IMR-90 (cell line): ENCODE data around the gene TJAP1. TPM values are rescaled to one million over a fixed set of nuclear protein-coding genes. Genes with fewer than 3 reads are reported as not detected.
"Not testable (repeated sequence)": the region's sequence is repeated elsewhere in the genome, so short reads cannot be mapped to it uniquely, and the experiment has no call there.

ENCODE experiments used
- ATAC-seq: fragments of 200-7000 bp; cut with Tn5 transposase; 2 replicates; pipeline ENCODE4 v1.9.1; 2020; ENCODE audit warnings: low read depth, mild to moderate bottlenecking, moderate library complexity
- BruUV-seq: library from RNA; stranded (reverse); fragments of 400-500 nt; replicated peaks from 2 replicates; lab custom pipeline; 2021; lab: Mats Ljungman, UMichigan
- CTCF ChIA-PET: fragments of 300-600 bp; formaldehyde crosslinking; extraction: SDS; loops from one replicate; lab custom pipeline; 2021; ENCODE audit warnings: antibody characterized with exemption; lab: Yijun Ruan, JAX
- POLR2A ChIA-PET: fragments of 300-600 bp; sonication (Branson Sonifier 250); formaldehyde crosslinking; loops from one replicate; lab custom pipeline; 2022; ENCODE audit warnings: antibody characterized with exemption; ENCODE audit not compliant: unreplicated experiment; lab: Charles Lee
- DNase-seq: peaks from one replicate; pipeline ENCODE4 v3.0.0; 2013
- H2AFZ ChIP-seq: replicated peaks from 2 replicates; pipeline ENCODE3; 2013; ENCODE audit warnings: low read length, mild to moderate bottlenecking; ENCODE audit not compliant: poor library complexity
- H2AK5ac ChIP-seq: 2 replicates; pipeline ENCODE4 v1.6.1; 2013; ENCODE audit warnings: low read depth, low read length, inconsistent platforms
- H2AK9ac ChIP-seq: replicated peaks from 2 replicates; pipeline ENCODE3; 2013; ENCODE audit warnings: mild to moderate bottlenecking, low read depth, low read length, moderate library complexity; ENCODE audit not compliant: poor library complexity
- H2BK120ac ChIP-seq: 2 replicates; pipeline ENCODE4 v1.6.1; 2013; ENCODE audit warnings: low read depth, low read length, inconsistent platforms
- H2BK15ac ChIP-seq: 3 replicates; pipeline ENCODE4 v1.6.1; 2013; ENCODE audit warnings: low read depth, low read length, inconsistent platforms
- H2BK20ac ChIP-seq: 2 replicates; pipeline ENCODE4 v1.6.1; 2013; ENCODE audit warnings: low read depth, mild to moderate bottlenecking, inconsistent platforms, low read length, moderate library complexity
- H2BK5ac ChIP-seq: 2 replicates; pipeline ENCODE4 v1.6.1; 2013; ENCODE audit warnings: mild to moderate bottlenecking, low read depth, low read length, inconsistent platforms; ENCODE audit not compliant: poor library complexity, severe bottlenecking
- H3K14ac ChIP-seq: replicated peaks from 2 replicates; pipeline ENCODE4 v1.6.1; 2013; ENCODE audit warnings: low read depth, low read length, inconsistent platforms
- H3K18ac ChIP-seq: 2 replicates; pipeline ENCODE4 v1.6.1; 2013; ENCODE audit warnings: low read depth, low read length, control low read depth
- H3K23ac ChIP-seq: 2 replicates; pipeline ENCODE4 v1.6.1; 2013; ENCODE audit warnings: low read depth, low read length, inconsistent platforms
- H3K27ac ChIP-seq: 2 replicates; pipeline ENCODE4 v1.5.1; 2013; ENCODE audit warnings: mild to moderate bottlenecking, control low read depth, low read length; ENCODE audit not compliant: insufficient read depth
- H3K27me3 ChIP-seq: 2 replicates; pipeline ENCODE4 v1.6.1; 2013; ENCODE audit warnings: low read length; ENCODE audit not compliant: control insufficient read depth, insufficient read depth
- H3K36me3 ChIP-seq: 2 replicates; pipeline ENCODE4 v1.6.1; 2013; ENCODE audit warnings: low read length, mixed read lengths; ENCODE audit not compliant: control insufficient read depth, insufficient read depth
- H3K4ac ChIP-seq: 2 replicates; pipeline ENCODE4 v1.6.1; 2013; ENCODE audit warnings: low read depth, low read length, inconsistent platforms
- H3K4me1 ChIP-seq: 2 replicates; pipeline ENCODE4 v1.6.1; 2013; ENCODE audit warnings: low read length, mixed read lengths; ENCODE audit not compliant: control insufficient read depth, insufficient read depth
- H3K4me2 ChIP-seq: 2 replicates; pipeline ENCODE4 v1.6.1; 2013; ENCODE audit warnings: low read depth, mild to moderate bottlenecking, control low read depth, low read length, moderate library complexity
- H3K4me3 ChIP-seq: 2 replicates; pipeline ENCODE4 v1.5.1; 2013; ENCODE audit warnings: low read depth, mild to moderate bottlenecking, control low read depth, low read length, moderate library complexity; ENCODE audit not compliant: insufficient read depth
- H3K56ac ChIP-seq: 2 replicates; pipeline ENCODE4 v1.6.1; 2013; ENCODE audit warnings: low read length, inconsistent platforms; ENCODE audit not compliant: insufficient read depth; ENCODE audit errors: extremely low read depth
- H3K79me1 ChIP-seq, 2 experiments: 2 replicates each; pipeline ENCODE4 v1.6.1; 2013; ENCODE audit warnings: low read length in 2 of 2, inconsistent platforms in 1 of 2, low read depth in 1 of 2
- H3K9ac ChIP-seq: 2 replicates; pipeline ENCODE4 v1.6.1; 2013; ENCODE audit warnings: low read depth, low read length, control low read depth
- H3K9me1 ChIP-seq: 2 replicates; pipeline ENCODE4 v1.6.1; 2013; ENCODE audit warnings: low read length, inconsistent platforms; ENCODE audit not compliant: insufficient read depth
- H3K9me3 ChIP-seq: 2 replicates; pipeline ENCODE4 v1.6.1; 2013; ENCODE audit warnings: low read length; ENCODE audit not compliant: control insufficient read depth, insufficient read depth
- H4K20me1 ChIP-seq: 2 replicates; pipeline ENCODE4 v1.6.1; 2013; ENCODE audit warnings: low read length, inconsistent platforms; ENCODE audit not compliant: insufficient read depth
- H4K5ac ChIP-seq: 2 replicates; pipeline ENCODE4 v1.6.1; 2013; ENCODE audit warnings: mild to moderate bottlenecking, low read depth, low read length, control low read depth
- H4K8ac ChIP-seq, 2 experiments: 2 replicates each; pipeline ENCODE4 v1.6.1; 2013; ENCODE audit warnings: low read depth in 2 of 2, low read length in 2 of 2, control low read depth in 1 of 2, inconsistent platforms in 1 of 2
- H4K91ac ChIP-seq: 2 replicates; pipeline ENCODE4 v1.6.1; 2013; ENCODE audit warnings: low read depth, low read length, inconsistent platforms; ENCODE audit not compliant: insufficient read depth
- WGBS, 2 experiments: methylation state at CpG; one replicate each; pipeline versions ENCODE4 v1.1.5 to v1.1.7; 2013; ENCODE audit warnings: missing lambda C conversion rate in 2 of 2; ENCODE audit not compliant: insufficient read length in 1 of 2; ENCODE audit errors: extremely low coverage in 2 of 2; 5-methylcytosine and 5-hydroxymethylcytosine counted together
- dilution Hi-C: fragments of 300-500 bp; cut with HindIII; formaldehyde crosslinking; loops from one replicate; pipeline ENCODE4 v1.14.3; 2018; ENCODE audit warnings: low sequenced_read_pairs; ENCODE audit not compliant: unreplicated experiment
- in situ Hi-C: fragments of 300-500 bp; cut with MboI; formaldehyde crosslinking; loops from 3 replicates; pipeline ENCODE4 v1.14.3; 2019; ENCODE audit warnings: low sequenced_read_pairs, inconsistent platforms, mixed read lengths
- intact Hi-C: fragments of 100-400 bp; cut with micrococcal nuclease; formaldehyde crosslinking; loops from 2 replicates; pipeline ENCODE4 v1.10.0; 2022
- polyA plus RNA-seq, 3 experiments: library from polyadenylated mRNA; depleted of rRNA; stranded (reverse); fragments of >200 nt; gene quantifications; 2 replicates each; pipeline ENCODE4 v1.2.3, GENCODE V29; 2012; ENCODE audit warnings: low replicate concordance in 1 of 3
- total RNA-seq: library from RNA; depleted of rRNA; stranded (reverse); fragments of >200 nt; gene quantifications from 2 replicates; pipeline ENCODE4 v1.2.3, GENCODE V29; 2012

Gene TJAP1
- total and polyA plus RNA-seq, 2 of the 4 experiments (the other 2 are of a cell fraction): 12.2 to 34.2 TPM

- H3K14ac ChIP-seq, H2BK120ac ChIP-seq, H3K18ac ChIP-seq, H3K36me3 ChIP-seq, dilution Hi-C loops, in situ Hi-C loops, H3K23ac ChIP-seq, H4K20me1 ChIP-seq, H4K91ac ChIP-seq, H3K9me3 ChIP-seq, H2AFZ ChIP-seq, H4K5ac ChIP-seq, POLR2A ChIA-PET, H4K8ac ChIP-seq, H3K4me2 ChIP-seq, H3K4ac ChIP-seq, H3K79me1 ChIP-seq, H2BK15ac ChIP-seq, DNase-seq, ATAC-seq, H3K9ac ChIP-seq, intact Hi-C loops, H2BK5ac ChIP-seq, H3K4me1 ChIP-seq, H2BK20ac ChIP-seq, H3K27ac ChIP-seq, H3K56ac ChIP-seq, H2AK5ac ChIP-seq, H3K4me3 ChIP-seq, BruUV-seq, H2AK9ac ChIP-seq, H3K9me1 ChIP-seq: not testable (repeated sequence)
- 80% methylated on average over 2 of the region's 15 CpGs; no CpG with 5 or more reads in 1 of the 2 experiments for WGBS, 2 experiments
- CTCF ChIA-PET: interaction anchor here (0.6 kb wide), 1 partner anchor 218 kb away, joined by 3 read pairs; no protein-coding TSS in a partner anchor
- peaks cover 28% of the 10 kb centered on the region for H3K27me3 ChIP-seq
These were observed 19.2 kb upstream of the TJAP1 start for GRCh38 chr6:43458154-43458553.
